ENCODE measurements around the gene APOL1. TPM values are rescaled to one million over a fixed set of nuclear protein-coding genes. Genes with fewer than 3 reads are reported as not detected.
"Not testable (repeated sequence)": the region's sequence is repeated elsewhere in the genome, so short reads cannot be mapped to it uniquely, and the experiment has no call there.

APOL1 gene, protein sequence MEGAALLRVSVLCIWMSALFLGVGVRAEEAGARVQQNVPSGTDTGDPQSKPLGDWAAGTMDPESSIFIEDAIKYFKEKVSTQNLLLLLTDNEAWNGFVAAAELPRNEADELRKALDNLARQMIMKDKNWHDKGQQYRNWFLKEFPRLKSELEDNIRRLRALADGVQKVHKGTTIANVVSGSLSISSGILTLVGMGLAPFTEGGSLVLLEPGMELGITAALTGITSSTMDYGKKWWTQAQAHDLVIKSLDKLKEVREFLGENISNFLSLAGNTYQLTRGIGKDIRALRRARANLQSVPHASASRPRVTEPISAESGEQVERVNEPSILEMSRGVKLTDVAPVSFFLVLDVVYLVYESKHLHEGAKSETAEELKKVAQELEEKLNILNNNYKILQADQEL
- 2.0 and 3.3 TPM in 2 replicates for polyA plus RNA-seq (2011; rRNA removed)
- 0.61 and 0.96 TPM in 2 replicates for polyA plus RNA-seq (2012; cell fraction: cytosol; rRNA removed)
- polyA plus RNA-seq (2012; cell fraction: nucleus; rRNA removed), result 0.92 and 1.2 TPM in 2 replicates
- polyA plus RNA-seq (2017; fragmentation: RNase III; extraction: RNeasy Plus Mini Kit Qiagen cat#74134 plus additional on column Dnase treatment), result 5.2 to 7.6 TPM (median 6.5 TPM) in 3 replicates
- polyA minus RNA-seq (2011; rRNA and poly(A)+ RNA removed), result 2.0 and 2.4 TPM in 2 replicates

DNA sequence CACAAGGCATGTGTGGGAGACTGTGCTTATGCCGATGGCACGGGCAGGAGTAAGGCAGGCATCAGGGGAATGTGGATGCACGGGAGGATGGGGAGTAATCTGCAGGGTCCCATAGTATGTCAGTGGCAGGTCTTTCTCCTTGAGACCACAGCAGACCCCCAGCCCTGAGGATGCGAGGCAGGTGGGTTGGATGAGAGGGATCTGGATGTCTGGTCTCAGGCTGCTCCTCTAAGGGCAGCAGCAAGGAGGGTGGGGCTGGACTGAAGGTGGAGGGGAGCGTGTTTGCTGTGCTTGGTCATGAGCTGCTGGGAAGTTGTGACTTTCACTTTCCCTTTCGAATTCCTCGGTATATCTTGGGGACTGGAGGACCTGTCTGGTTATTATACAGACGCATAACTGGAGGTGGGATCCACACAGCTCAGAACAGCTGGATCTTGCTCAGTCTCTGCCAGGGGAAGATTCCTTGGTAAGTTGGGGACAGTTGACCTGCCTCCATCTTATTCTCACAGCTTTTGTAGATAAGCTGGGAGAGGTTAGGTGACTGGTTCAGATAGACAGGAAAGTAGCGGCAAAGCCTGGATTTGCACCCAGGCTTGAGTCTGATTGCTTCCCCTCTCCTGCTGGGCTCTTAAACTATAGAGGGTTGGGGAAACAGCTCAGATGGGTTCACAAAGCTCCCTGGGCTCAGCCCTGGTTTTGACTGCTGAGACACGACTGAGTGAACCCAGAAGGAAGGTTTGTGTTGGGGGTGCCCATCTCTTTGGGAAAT is at the start of gene APOL1:
TSS of gene APOL1 (plus strand) at position 380 of the 769 bp plus-strand sequence. CDS start 1,823 bp downstream, outside the sequence.
- ChIA-PET POLR2A (no interaction called here), CTCF (interaction anchor here (1.1 to 3.4 kb wide), 2 partner anchors 13 to 15 kb away, joined by 3 to 12 read pairs; partner anchors contain the start of gene APOL2)
- H3K27ac ChIP-seq, result peak within 1 kb of the TSS; percentile 85 to 90
- 0 out of 3 replicates have a peak within 1 kb of the TSS, but pooled peaks have one; percentile 12 for H3K4me3 ChIP-seq
- TF ChIP-seq CBX8 (IDR thresholded peaks at IDR 0.05), result no peak
- TF ChIP-seq CHD4 (IDR thresholded peaks at IDR 0.05; ENCODE audit: borderline replicate concordance), result no peak
- TF ChIP-seq POLR2A (IDR thresholded peaks at IDR 0.05; ENCODE audit: low read length), result no peak
- TF ChIP-seq RARB (CRISPR knock-in tag; IDR thresholded peaks at IDR 0.05), result no peak
- TF ChIP-seq EHMT2 (IDR thresholded peaks at IDR 0.05; ENCODE audit: low read depth), result no peak
- TF ChIP-seq FOSL2 (IDR thresholded peaks at IDR 0.05), result no peak
- TF ChIP-seq FOSL2 (CRISPR knock-in tag; IDR thresholded peaks at IDR 0.05), result no peak
- no peak for TF ChIP-seq ESRRA (IDR thresholded peaks at IDR 0.05; ENCODE audit: borderline replicate concordance, low read length)
- peaks cover 61% of the 10 kb centered on the region for H3K4me1 ChIP-seq
- peak in 1 of 2 experiments; percentile 19 for DNase-seq (ENCODE audit: low read depth in 1 of 2, low spot score in 1 of 2)
- peak within 1 kb of the TSS; percentile 74 for H3K4me2 ChIP-seq
- no peaks in the 10 kb centered on the region for H3K9me3 ChIP-seq
- peak; percentile 37 to 54; a peak in 5 of 6 replicates for ATAC-seq
- no peak for FAIRE-seq
- 45% methylated on average over 9 of the region's 10 CpGs for WGBS (ENCODE audit: missing lambda C conversion rate)

DNA sequence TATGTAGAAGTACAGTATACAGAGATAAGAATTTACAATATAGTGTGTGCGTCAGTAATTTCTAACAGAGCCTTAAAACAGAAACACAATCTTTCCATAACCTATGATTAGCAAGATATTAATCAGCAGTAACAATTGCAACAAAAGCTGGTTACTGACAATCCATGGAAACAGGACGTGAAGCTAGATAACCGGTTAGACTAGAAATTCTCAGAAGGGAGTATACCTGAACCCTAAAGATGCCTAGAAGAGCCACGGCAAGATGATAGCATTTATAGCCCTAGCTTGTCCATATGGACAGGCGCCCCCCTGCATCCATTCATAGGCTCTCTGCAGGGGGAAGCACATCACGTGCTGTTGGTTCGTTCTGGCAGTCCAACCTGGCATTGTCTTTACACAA is 49.5 kb upstream of the APOL1 start:
- CTCF ChIA-PET, result interaction anchor here (0.9 kb wide), 1 partner anchor 14 kb away, joined by 3 read pairs; no protein-coding TSS in a partner anchor

DNA sequence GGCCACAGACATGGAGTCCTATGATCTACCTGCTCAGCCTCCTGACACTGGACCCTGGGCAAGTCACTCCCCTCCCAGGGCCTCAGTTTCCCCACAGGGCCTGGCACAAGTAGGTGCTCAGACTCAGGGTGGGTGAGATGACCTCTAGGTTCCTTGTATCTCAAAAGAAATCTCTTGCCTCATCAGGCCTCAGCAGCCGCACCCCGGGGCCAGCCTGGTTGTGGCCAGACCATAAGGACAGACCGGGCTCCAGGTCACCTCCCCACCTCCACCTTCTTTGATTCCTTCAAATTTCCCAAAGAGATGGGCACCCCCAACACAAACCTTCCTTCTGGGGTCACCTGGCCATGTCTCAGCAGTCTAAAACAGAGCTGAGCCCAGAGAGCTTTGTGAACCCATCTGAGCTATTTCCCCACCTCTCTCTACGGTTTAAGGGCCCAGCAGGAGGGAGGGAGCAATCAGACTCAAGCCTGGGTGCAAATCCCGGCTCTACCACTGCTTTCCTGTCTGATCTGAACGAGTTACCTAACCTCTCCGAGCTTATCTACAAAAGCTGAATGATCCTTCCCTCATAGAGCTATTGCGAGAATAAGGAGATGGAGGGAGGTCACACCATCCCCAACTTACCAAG is 48.8 kb upstream of the APOL1 start:
- CTCF ChIA-PET, result interaction anchor here (1.7 kb wide), 1 partner anchor 13 kb away, joined by 6 read pairs; no protein-coding TSS in a partner anchor
- no peak for DNase-seq (ENCODE audit: low read depth in 1 of 2, low spot score in 1 of 2)
- WGBS (ENCODE audit: missing lambda C conversion rate), result 58% methylated on average over 7 of the region's 8 CpGs

More for the DNA sequence above, 49.5 kb upstream of the APOL1 start:
- H3K27ac ChIP-seq; H3K4me2 ChIP-seq; H3K4me1 ChIP-seq; H3K9me3 ChIP-seq; POLR2A ChIA-PET; FAIRE-seq; DNase-seq (ENCODE audit: low read depth in 1 of 2, low spot score in 1 of 2); ATAC-seq; H3K4me3 ChIP-seq: not testable (repeated sequence)
- 85% methylated on average over 7 of the region's 7 CpGs for WGBS (ENCODE audit: missing lambda C conversion rate)

DNA sequence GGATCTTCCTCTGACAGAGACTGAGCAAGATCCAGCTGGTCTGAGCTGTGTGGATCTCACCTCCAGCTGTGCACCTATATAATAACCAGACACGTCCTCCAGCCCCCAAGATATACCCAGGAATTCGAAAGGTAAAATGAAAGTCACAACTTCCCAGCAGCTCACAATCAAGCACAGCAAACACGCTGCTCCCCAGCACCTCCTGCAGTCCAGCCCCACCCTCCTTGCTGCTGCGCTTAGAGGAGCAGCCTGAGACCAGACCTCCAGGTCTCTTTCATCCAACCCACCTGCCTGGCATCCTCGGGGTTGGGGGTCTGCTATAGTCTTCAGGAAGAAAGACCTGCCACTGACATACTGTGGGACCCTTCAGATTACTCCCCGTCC is 48.3 kb upstream of the APOL1 start:
- ATAC-seq, result no peak
- H3K4me1 ChIP-seq, result no peaks in the 10 kb centered on the region
- no peak overlapping the region for H3K27ac ChIP-seq
- TF ChIP-seq FOSL2 (IDR thresholded peaks at IDR 0.05), result no peak
- TF ChIP-seq FOSL2 (CRISPR knock-in tag; IDR thresholded peaks at IDR 0.05), result no peak
- TF ChIP-seq MAZ (IDR thresholded peaks at IDR 0.05; ENCODE audit: borderline replicate concordance, low read depth, low read length), result no peak
- TF ChIP-seq, protein P1, sequence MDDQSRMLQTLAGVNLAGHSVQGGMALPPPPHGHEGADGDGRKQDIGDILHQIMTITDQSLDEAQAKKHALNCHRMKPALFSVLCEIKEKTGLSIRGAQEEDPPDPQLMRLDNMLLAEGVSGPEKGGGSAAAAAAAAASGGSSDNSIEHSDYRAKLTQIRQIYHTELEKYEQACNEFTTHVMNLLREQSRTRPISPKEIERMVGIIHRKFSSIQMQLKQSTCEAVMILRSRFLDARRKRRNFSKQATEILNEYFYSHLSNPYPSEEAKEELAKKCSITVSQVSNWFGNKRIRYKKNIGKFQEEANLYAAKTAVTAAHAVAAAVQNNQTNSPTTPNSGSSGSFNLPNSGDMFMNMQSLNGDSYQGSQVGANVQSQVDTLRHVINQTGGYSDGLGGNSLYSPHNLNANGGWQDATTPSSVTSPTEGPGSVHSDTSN (IDR thresholded peaks at IDR 0.05), result no peak
- no peak for TF ChIP-seq HOXA7 (CRISPR knock-in tag; IDR thresholded peaks at IDR 0.05)
- TF ChIP-seq CEBPB (IDR thresholded peaks at IDR 0.05), result no peak
- no peak for TF ChIP-seq CBX2 (IDR thresholded peaks at IDR 0.05; ENCODE audit: borderline replicate concordance, low read depth)
- TF ChIP-seq, protein P2, sequence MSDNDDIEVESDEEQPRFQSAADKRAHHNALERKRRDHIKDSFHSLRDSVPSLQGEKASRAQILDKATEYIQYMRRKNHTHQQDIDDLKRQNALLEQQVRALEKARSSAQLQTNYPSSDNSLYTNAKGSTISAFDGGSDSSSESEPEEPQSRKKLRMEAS (IDR thresholded peaks at IDR 0.05), result no peak
- TF ChIP-seq ZSCAN20 (CRISPR knock-in tag; IDR thresholded peaks at IDR 0.05), result no peak
- TF ChIP-seq ESRRA (IDR thresholded peaks at IDR 0.05; ENCODE audit: borderline replicate concordance, low read length), result no peak
- TF ChIP-seq EHMT2 (IDR thresholded peaks at IDR 0.05; ENCODE audit: low read depth), result no peak
- no peak overlapping the region for H3K4me2 ChIP-seq
- CTCF ChIA-PET, result interaction anchor here (1.7 kb wide), 1 partner anchor 12 kb away, joined by 6 read pairs; no protein-coding TSS in a partner anchor
- POLR2A ChIA-PET, result no interaction called here
- H3K4me3 ChIP-seq, result no peak overlapping the region
- FAIRE-seq, result no peak
- H3K9me3 ChIP-seq, result no peaks in the 10 kb centered on the region
- DNase-seq (ENCODE audit: low read depth in 1 of 2, low spot score in 1 of 2), result no peak
- WGBS (ENCODE audit: missing lambda C conversion rate), result 36% methylated on average over 6 of the region's 6 CpGs

More for the DNA sequence above, 48.8 kb upstream of the APOL1 start:
- Histone ChIP-seq H3K4me1 (no peaks in the 10 kb centered on the region), H3K27ac (no peak overlapping the region), H3K4me3 (no peak overlapping the region), H3K9me3 (no peaks in the 10 kb centered on the region), H3K4me2 (no peak overlapping the region)
- POLR2A ChIA-PET, result no interaction called here
- FAIRE-seq (no peak), ATAC-seq (no peak)
- TF ChIP-seq CHD4 (IDR thresholded peaks at IDR 0.05; ENCODE audit: borderline replicate concordance), result no peak

DNA sequence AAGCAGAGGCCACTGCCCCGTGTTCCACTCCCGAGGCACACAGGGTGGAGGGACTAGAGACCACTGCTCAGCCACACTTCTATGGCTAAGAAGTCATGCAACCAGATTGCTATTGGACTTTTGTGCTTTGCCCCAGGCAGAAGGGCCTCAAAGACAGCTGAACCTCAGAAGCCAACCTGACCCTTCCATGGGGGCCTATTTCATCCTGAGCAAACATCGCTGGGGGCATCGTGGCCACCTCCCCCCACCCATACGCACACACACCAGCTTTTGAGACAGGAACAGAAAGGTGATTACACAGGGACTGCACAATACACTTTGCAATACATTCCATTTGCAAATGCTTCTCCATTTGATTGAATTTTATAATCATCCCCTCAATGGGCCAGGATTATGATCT is 47.4 kb upstream of the APOL1 start:
- POLR2A ChIA-PET; FAIRE-seq; H3K4me1 ChIP-seq; H3K9me3 ChIP-seq; H3K4me3 ChIP-seq; DNase-seq (ENCODE audit: low read depth in 1 of 2, low spot score in 1 of 2); ATAC-seq; H3K27ac ChIP-seq; H3K4me2 ChIP-seq: not testable (repeated sequence)
- WGBS (ENCODE audit: missing lambda C conversion rate), result 52% methylated on average over 5 of the region's 5 CpGs
- CTCF ChIA-PET, result interaction anchor here (1.7 kb wide), 1 partner anchor 11 kb away, joined by 6 read pairs; no protein-coding TSS in a partner anchor
